ENCODE results near the gene ITIH4. TPM values are rescaled to one million over a fixed set of nuclear protein-coding genes. Genes with fewer than 3 reads are reported as not detected.

Gene ITIH4
- 1 to 10 TPM; 5.2 to 7.3 (median 6.9) TPM for polyA plus RNA-seq (ENCODE audit: insufficient read length in 4 of 4)

- no peak for DNase-seq (ENCODE audit: low read depth in 4 of 4, low spot score in 3 of 4)
These were observed at the start of gene ITIH4 for GRCh38 chr3:52830535-52831258. Gene ITIH4 (minus strand): TSS chr3:52830672. CDS start chr3:52830642, 30 bp downstream.

GRCh38 chr3:52880047-52880446 lies 49.6 kb upstream of the ITIH4 start:
- DNase-seq (ENCODE audit: low read depth in 4 of 4, low spot score in 3 of 4): no peak

GRCh38 chr3:52879581-52879980 lies 49.1 kb upstream of the ITIH4 start:
- DNase-seq (ENCODE audit: low read depth in 4 of 4, low spot score in 3 of 4): no peak

GRCh38 chr3:52879090-52879489 lies 48.6 kb upstream of the ITIH4 start:
- DNase-seq (ENCODE audit: low read depth in 4 of 4, low spot score in 3 of 4): no peak

- no peak for DNase-seq (ENCODE audit: low read depth in 4 of 4, low spot score in 3 of 4)
These were observed 46.6 kb upstream of the ITIH4 start for GRCh38 chr3:52877085-52877484.

GRCh38 chr3:52874864-52875587 lies 44.6 kb upstream of the ITIH4 start:
- DNase-seq (ENCODE audit: low read depth in 4 of 4, low spot score in 3 of 4): no peak

GRCh38 chr3:52874160-52874701 lies 43.8 kb upstream of the ITIH4 start:
- DNase-seq (ENCODE audit: low read depth in 4 of 4, low spot score in 3 of 4): no peak

GRCh38 chr3:52873433-52874159 lies 43.1 kb upstream of the ITIH4 start:
- no peak for DNase-seq (ENCODE audit: low read depth in 4 of 4, low spot score in 3 of 4)

- DNase-seq (ENCODE audit: low read depth in 4 of 4, low spot score in 3 of 4): no peak
These were observed 41.8 kb upstream of the ITIH4 start for GRCh38 chr3:52872245-52872644.

- no peak for DNase-seq (ENCODE audit: low read depth in 4 of 4, low spot score in 3 of 4)
These were observed 41.3 kb upstream of the ITIH4 start for GRCh38 chr3:52871761-52872160.

- DNase-seq (ENCODE audit: low read depth in 4 of 4, low spot score in 3 of 4): no peak
These were observed 40.0 kb upstream of the ITIH4 start for GRCh38 chr3:52870471-52870870.

- DNase-seq (ENCODE audit: low read depth in 4 of 4, low spot score in 3 of 4): no peak
These were observed 36.0 kb upstream of the ITIH4 start for GRCh38 chr3:52866427-52866826.

GRCh38 chr3:52865994-52866393 lies 35.5 kb upstream of the ITIH4 start:
- DNase-seq (ENCODE audit: low read depth in 4 of 4, low spot score in 3 of 4): no peak

GRCh38 chr3:52860424-52860768 lies 29.9 kb upstream of the ITIH4 start:
- DNase-seq (ENCODE audit: low read depth in 4 of 4, low spot score in 3 of 4): no peak

- DNase-seq (ENCODE audit: low read depth in 4 of 4, low spot score in 3 of 4): no peak
These were observed 29.4 kb upstream of the ITIH4 start for GRCh38 chr3:52859686-52860423.

GRCh38 chr3:52857864-52858263 lies 27.4 kb upstream of the ITIH4 start:
- DNase-seq (ENCODE audit: low read depth in 4 of 4, low spot score in 3 of 4): no peak

- DNase-seq (ENCODE audit: low read depth in 4 of 4, low spot score in 3 of 4): no peak
These were observed 26.7 kb upstream of the ITIH4 start for GRCh38 chr3:52857133-52857532.

GRCh38 chr3:52856666-52857065 lies 26.2 kb upstream of the ITIH4 start:
- DNase-seq (ENCODE audit: low read depth in 4 of 4, low spot score in 3 of 4): no peak

- DNase-seq (ENCODE audit: low read depth in 4 of 4, low spot score in 3 of 4): no peak
These were observed 23.5 kb upstream of the ITIH4 start for GRCh38 chr3:52854013-52854412.

- no peak for DNase-seq (ENCODE audit: low read depth in 4 of 4, low spot score in 3 of 4)
These were observed 21.9 kb upstream of the ITIH4 start for GRCh38 chr3:52852419-52852818.

GRCh38 chr3:52851348-52851747 lies 20.9 kb upstream of the ITIH4 start:
- no peak for DNase-seq (ENCODE audit: low read depth in 4 of 4, low spot score in 3 of 4)
